Cortex of kidney (tissue), 1 donor: ENCODE measurements around the gene EXPH5.

Source experiments
- DNase-seq: peaks from one replicate; lab custom pipeline; 2025; lab: John Stamatoyannopoulos, UW

Gene EXPH5

GRCh38 chr11:108562746-108563581 is 30.6 kb downstream of the EXPH5 start:
- no peak for DNase-seq

- DNase-seq, result no peak
Observed at GRCh38 chr11:108561535-108561991, 32.0 kb downstream of the EXPH5 start.

GRCh38 chr11:108559904-108560303 is 33.7 kb downstream of the EXPH5 start:
- no peak for DNase-seq

- no peak for DNase-seq
Observed at GRCh38 chr11:108559340-108559739, 34.2 kb downstream of the EXPH5 start.

- DNase-seq, result no peak
Observed at GRCh38 chr11:108558222-108558621, 35.3 kb downstream of the EXPH5 start.

- no peak for DNase-seq
Observed at GRCh38 chr11:108556019-108556418, 37.5 kb downstream of the EXPH5 start.

- DNase-seq, result no peak
Observed at GRCh38 chr11:108551651-108552462, 41.7 kb downstream of the EXPH5 start.

GRCh38 chr11:108549319-108549885 is 44.2 kb downstream of the EXPH5 start:
- no peak for DNase-seq

- DNase-seq, result no peak
Observed at GRCh38 chr11:108545909-108546501, 47.6 kb downstream of the EXPH5 start.

GRCh38 chr11:108543316-108543964 is 50.1 kb downstream of the EXPH5 start:
- DNase-seq, result no peak

- no peak for DNase-seq
Observed at GRCh38 chr11:108541531-108541930, 52.0 kb downstream of the EXPH5 start.

- DNase-seq, result no peak
Observed at GRCh38 chr11:108538502-108538901, 55.1 kb downstream of the EXPH5 start.

GRCh38 chr11:108538022-108538424 is 55.5 kb downstream of the EXPH5 start:
- no peak for DNase-seq

GRCh38 chr11:108536783-108537182 is 56.8 kb downstream of the EXPH5 start:
- no peak for DNase-seq

GRCh38 chr11:108535384-108535955 is 58.1 kb downstream of the EXPH5 start:
- no peak for DNase-seq

- DNase-seq, result no peak
Observed at GRCh38 chr11:108534274-108534882, 59.2 kb downstream of the EXPH5 start.

- no peak for DNase-seq
Observed at GRCh38 chr11:108530426-108530825, 63.1 kb downstream of the EXPH5 start.

GRCh38 chr11:108527382-108527781 is 66.2 kb downstream of the EXPH5 start:
- DNase-seq, result no peak

- DNase-seq, result no peak
Observed at GRCh38 chr11:108525161-108525560, 68.4 kb downstream of the EXPH5 start.

GRCh38 chr11:108524422-108524821 is 69.1 kb downstream of the EXPH5 start:
- DNase-seq, result no peak

- DNase-seq, result no peak
Observed at GRCh38 chr11:108522318-108522717, 71.2 kb downstream of the EXPH5 start.
